Endothelial cell of hepatic sinusoid (primary cell): ENCODE results near the gene CNNM2.
"Not testable (repeated sequence)": the region's sequence is repeated elsewhere in the genome, so short reads cannot be mapped to it uniquely, and the experiment has no call there.

Source experiments
- in situ Hi-C: cut with HindIII; loops from 2 replicates; pipeline ENCODE4 v1.10.0; 2017; ENCODE audit warnings: low sequenced_read_pairs

CNNM2 gene

DNA sequence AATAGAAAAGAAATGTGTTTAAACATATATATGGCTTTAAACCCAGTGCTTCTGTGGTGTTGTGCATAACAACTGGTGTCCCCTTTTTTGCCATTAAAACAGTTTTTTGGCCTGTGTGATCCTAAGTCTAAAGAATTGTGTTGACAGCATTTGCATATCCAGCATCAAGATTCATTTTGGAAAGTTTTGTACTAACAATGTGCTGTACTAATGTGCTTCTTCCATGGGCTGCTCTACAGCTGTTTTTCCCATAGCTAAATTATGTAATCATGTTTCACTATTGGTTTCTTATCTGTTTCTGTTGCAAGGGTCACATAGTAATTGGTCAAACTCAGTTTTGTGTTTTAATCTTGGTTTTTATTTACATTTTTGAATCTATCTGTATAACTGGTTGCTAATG lies 5.5 kb downstream of the CNNM2 start:
- in situ Hi-C loops = no loop called here

DNA sequence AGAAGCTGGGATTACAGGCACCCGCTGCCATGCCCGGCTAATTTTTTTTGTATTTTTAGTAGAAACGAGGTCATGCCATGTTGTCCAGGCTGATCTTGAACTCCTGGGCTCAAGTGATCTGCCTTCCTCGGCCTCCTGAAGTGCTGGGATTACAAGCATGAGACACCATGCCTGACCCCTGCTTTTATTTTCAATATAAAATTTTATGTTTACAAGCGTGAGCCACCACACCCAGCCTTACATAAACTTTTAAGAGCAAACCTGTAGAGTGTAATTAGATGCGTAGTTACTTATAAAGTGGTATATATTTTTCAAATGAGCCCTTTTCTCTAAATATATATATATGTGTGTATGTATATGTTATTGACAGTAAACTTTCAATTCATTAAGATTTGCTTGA lies 8.7 kb downstream of the CNNM2 start:
- in situ Hi-C loops = loop anchor here (5.0 kb wide), 1 partner anchor 105 kb away; no protein-coding TSS in a partner anchor

DNA sequence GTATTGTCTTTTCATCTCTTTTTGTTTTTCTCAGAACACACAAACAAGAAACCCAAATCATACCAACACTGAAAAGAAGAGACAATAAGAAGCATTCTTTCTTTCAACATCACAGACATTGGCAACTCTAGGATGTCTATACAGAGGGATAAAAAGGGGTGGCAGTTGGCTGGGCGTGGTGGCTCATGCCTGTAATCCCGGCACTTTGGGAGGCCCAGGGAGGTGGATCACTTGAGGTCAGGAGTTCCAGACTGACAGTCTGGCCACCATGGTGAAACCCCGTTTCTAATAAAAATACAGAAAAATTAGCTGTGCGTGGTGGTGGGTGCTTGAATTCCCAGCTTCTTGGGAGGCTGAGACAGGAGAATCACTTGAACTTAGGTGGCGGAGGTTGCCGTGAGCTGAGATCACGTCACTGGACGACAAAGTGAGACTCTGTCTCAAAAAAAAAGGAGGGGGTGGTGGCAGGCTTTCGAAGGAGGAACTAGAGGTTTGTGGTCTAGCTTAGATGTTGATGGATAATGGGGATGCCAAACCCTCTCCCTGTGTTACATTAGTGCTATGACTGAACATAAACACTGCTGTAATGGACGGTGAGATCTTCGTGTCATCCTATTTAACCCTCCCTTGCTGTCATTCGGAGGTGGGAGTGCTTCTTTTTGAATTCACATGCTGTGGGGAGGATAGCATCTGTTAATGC lies 9.4 kb downstream of the CNNM2 start:
- in situ Hi-C loops = loop anchor here (5.0 kb wide), 1 partner anchor 105 kb away; no protein-coding TSS in a partner anchor

DNA sequence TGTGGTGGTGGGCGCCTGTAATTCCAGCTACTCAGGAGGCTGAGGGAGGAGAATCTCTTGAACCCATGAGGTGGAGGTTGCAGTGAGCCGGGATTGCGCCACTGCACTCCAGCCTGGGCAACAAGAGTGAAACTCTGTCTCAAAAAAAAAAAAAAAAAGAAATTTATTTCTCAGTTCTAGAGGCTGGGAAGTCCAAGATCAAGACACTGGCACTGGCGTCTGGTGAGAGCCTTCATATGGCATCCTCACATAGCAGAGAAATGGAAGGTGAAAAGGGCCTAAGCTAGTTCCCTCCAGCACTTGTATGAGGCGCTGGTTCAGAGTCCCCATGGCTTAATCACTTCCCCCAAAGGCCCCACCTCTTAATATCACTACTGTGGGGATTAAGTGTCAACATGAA lies 10.3 kb downstream of the CNNM2 start:
- in situ Hi-C loops = loop anchor here (5.0 kb wide), 1 partner anchor 104 kb away; no protein-coding TSS in a partner anchor

DNA sequence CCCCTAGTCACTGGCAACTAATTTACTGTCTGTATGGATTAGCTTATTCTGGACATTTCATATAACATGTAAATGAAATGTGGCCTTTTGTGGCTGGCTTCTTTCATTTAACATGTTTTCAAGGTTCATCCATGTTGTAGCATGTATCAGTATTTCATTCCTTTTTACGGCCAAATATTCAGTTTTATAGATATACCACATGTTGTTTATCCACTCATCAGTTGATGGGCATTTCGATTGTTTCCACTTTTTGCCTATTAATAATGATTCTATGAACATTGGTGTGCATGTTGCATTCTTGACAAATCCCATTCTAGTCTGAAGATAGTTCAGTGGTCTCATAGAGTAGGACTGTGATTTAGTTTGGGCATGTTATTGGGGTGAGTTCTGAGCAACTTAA lies 12.6 kb downstream of the CNNM2 start:
- in situ Hi-C loops = no loop called here

DNA sequence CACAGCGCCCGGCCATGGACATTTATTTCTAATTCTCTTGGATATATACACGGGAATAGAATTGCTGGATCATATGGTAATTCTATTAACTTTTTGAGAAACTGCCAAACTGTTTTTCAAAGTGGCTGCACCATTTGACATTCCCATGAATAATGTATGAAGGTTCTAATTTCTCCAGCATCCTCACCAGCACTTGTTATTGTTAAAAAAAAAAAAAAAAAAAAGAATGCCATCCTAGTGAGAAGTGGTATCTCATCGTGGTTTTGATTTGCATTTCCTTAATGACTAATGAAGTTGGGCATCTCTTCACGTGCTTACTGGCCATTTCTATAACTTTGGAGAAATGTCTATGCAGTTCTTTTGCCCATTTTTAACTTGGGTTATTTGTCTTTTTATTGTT lies 13.5 kb downstream of the CNNM2 start:
- in situ Hi-C loops = no loop called here

DNA sequence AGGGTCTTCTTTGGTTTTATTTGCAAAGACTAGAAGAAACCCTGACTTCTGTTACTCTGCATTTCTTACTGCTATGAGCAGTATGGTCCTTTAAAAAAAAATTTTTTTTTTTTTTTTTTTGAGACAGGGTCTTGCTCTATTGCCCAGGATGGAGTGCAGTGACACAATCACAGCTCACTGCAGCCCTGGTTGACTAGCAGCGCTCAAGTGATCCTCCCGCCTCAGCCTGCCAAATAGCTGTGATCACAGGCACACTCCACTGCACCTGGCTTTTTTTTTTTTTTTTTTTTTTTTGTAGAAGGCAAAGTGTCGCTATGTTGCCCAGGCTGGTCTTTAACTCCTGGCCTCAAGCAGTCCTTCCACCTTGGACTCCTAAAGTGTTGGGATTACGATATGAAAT lies 17.4 kb downstream of the CNNM2 start:
- in situ Hi-C loops = no loop called here

DNA sequence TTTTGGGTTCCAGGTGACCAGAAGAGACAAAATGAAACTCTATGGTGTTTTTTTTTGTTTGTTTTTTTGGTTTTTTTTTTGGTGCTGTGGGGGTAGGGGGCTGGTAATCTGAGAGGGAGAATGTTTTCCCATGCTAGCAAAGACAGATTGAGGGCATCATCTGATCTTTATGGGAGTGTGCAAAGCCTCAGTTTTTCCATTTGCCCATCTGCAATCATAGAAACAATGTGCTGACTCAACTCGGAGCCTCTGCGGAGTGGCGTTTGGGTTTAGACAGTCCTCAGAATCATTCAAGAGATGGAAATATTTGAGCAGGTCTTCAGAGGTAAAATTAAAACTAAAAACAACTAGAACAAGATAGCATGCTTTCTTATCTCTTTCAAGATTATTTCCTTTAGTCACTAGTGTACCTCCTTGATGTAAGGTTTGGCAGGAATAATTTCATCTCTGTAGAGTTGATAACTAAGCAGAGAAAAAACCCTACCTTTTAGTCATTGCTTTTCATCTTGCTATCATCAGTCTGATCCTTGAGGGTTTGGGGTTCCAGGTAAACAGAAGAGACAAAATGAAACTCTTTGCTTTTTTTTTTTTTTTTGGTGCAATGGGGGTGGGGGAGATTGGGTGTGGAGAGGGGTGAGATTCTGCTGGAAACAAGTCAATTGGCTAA lies 18.0 kb downstream of the CNNM2 start:
- in situ Hi-C loops = no loop called here

DNA sequence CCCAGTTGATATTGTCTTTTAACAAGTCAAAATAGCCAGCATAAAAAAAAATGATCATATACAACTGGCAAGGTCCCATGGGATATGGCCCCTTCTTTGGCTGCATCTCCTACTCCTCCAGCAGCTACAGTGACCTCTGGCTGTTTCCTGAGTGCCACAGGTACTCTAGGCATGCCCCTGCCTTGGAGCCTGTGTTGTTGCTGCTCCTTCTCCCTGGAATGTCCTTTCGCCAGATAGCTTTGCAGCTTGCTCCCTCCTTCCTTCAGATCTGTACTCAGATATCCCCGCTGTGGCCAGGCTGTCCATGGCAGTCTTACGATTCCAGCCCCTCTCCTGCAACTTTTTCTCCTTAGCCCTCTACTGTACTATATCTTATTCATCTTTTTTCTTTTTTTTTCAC lies 23.3 kb downstream of the CNNM2 start:
- in situ Hi-C loops = no loop called here

DNA sequence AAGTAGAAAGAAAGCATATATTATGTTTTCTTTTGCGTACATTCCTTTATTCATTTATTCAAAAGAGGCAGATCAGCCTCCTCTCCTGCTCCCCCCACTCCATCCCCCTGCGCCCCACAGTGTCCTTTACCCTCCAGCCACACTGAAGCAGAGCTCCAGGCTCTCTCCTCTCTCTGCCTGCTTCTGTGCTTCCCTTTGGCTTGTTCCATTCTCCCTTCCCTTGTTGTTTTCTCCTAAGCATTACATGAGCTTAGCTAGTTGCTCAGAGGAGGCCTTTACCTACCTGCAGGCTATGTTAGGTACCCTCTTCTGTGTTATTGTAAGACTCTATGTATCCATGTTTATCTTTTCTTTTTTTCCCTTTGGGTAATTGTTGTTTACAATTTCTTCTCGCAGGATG lies 27.4 kb downstream of the CNNM2 start:
- in situ Hi-C loops = no loop called here

DNA sequence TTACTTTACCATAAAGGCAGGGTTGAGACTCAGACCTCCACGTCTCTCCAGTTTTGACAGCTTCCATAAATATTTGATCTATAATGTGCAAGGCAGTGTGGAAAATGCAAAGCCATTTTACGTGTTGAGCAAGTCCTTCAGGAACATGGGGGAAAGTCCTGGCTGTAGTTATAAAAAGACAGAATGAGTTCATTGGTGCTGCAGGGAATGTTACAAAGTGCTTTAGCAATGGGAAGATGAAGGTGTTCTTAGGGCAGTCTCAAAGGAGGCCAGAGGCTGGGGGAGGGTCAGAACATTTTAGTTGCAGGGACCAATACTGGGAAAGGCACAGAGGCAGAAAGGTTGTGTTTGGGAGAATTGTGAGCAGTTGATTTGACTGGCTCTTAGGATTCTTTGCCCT lies 27.9 kb downstream of the CNNM2 start:
- in situ Hi-C loops = no loop called here

DNA sequence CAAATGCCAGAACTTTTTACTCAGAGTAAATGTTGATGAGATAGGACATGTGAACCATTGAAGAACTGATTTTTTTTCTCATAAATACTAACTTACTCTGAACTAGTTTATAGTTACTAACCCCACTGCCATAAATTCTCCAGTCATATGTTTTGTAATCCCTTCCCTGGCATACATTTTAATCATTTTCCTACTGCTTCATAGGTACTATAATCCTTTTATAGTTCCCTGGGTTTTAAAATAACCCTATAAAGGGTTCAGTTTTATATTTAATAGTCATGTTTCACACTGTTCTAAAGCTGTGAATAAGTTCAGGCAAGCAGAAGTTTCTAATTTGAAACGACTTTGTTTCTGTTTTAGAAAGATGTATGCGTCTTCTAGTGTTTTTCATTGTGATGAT lies 28.9 kb downstream of the CNNM2 start:
- in situ Hi-C loops = no loop called here

DNA sequence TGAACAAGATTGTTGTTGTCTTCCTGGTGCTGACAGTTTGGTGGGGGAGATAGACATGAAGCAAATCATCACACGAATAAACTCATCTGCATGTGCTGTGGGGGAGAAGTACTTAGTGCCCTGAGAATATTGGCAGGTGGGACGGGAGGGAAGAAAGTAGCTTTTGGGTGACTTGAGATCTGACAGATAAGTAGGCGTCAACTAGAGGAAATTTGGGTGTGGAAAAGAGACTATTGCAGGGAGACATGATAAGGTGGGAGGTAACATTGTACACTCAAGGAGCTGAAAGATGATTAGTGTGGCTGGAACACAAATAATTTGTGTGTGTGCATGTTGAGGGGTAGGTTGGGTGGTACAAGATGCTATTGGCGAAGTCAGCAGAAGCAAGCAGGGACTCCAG lies 30.1 kb downstream of the CNNM2 start:
- in situ Hi-C loops = no loop called here

DNA sequence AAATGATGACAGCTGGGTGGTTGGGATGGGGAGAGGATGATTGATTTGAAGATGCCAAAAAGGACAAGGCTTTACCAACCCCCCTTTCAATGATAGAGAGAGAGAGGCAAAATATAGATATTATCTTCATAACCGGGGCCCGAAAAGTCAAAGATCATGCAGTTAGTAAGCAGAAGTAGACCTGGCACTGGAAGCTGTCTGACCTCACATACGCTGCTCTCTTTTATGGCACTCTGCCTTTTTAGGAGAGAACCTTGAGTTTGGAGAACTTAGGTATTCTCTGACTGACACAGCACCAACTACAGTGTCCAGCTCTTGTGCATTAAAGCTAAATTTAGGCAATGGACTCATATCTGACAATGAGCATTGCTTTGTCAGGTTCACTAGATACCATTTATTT lies 30.7 kb downstream of the CNNM2 start:
- in situ Hi-C loops = no loop called here

DNA sequence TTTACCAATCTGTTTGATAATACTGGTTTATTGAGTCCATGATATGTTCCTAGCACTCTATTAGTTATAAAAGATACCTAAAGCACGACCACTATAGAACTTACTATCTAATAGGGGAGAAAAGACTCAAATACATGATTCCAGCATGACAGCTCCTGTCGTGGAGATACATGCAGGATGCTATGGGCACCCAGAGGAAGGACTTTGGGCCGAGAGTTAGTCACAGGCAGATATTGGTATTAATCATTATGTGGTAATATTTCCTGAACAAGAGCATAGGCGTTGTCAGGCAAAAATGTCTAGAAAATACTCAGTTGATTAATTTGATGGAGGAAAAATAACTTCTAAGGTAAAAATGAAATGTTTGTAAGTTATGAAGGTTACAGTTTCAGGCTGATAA lies 31.8 kb downstream of the CNNM2 start:
- in situ Hi-C loops = no loop called here

DNA sequence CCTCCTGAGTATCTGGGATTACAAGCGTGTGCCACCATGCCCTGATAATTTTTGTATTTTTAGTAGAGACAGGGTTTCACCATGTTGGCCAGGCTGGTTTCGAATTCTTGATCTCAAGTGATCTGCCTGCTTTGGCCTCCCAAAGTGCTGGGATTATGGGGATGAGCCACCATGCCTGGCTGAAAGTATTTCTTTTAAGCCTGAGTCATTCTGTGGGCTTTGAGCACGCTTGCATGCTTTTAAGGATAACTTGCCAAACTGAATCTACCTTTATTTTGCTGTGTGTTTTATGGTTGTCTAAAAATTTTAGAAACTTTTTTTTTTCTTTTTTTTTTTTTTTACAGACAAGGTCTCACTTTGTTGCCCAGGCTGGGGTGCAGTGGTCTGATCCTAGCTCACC lies 33.2 kb downstream of the CNNM2 start:
- in situ Hi-C loops = no loop called here

DNA sequence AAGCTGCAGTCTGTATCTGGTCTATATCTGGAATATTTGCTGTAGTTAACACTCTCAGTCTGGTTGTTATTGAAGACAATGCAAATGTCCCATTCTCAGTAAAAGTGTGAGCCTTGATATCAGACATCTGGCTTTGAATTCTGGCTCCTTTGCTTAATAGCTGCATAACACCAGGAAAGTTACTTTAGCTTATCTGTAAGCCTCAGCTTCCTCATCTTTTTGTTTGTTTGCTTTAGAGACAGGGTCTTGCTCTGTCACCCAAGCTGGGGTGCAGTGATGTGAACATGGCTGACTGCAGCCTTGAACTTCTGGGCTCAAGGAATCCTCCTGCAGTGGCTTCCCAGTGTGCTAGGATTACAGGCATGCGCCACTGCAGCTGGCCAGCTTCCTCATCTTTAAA lies 41.3 kb downstream of the CNNM2 start:
- in situ Hi-C loops = no loop called here

DNA sequence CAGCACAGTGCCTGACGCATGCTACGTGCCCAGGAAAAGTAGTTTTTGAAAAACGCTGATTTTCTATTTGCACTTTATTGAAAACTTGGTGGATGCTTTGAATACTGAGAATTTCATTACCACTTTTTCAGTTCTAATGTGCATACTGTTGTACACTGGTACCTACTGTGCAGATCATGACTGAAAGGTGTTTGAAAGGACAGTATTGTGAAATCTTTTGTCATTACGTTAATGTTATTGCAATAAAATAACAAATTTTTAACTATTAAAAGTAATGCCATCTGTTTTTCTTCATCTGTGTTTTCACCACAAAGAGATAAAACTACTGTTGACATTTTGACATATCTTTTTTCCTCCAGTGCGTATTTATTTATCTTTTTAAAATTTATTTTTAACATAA lies 42.1 kb downstream of the CNNM2 start:
- in situ Hi-C loops = no loop called here

DNA sequence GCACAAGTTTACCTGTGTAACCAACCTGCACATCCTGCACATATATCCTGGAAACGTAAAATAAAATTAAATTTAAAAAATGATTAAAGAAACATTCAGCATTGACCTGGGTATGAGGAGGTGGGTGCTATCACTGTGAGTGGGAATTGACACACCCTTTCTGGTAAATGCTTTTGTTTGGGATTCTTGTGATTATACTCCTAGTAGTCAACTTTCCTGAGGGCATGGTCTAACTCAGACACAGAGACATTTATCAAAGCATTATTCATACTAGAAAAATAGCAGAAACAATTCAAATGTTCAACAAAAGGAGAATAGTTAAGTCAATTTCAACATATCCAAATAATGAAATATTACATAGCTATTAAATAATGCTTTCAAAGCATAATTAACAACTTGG lies 44.2 kb downstream of the CNNM2 start:
- in situ Hi-C loops = no loop called here

DNA sequence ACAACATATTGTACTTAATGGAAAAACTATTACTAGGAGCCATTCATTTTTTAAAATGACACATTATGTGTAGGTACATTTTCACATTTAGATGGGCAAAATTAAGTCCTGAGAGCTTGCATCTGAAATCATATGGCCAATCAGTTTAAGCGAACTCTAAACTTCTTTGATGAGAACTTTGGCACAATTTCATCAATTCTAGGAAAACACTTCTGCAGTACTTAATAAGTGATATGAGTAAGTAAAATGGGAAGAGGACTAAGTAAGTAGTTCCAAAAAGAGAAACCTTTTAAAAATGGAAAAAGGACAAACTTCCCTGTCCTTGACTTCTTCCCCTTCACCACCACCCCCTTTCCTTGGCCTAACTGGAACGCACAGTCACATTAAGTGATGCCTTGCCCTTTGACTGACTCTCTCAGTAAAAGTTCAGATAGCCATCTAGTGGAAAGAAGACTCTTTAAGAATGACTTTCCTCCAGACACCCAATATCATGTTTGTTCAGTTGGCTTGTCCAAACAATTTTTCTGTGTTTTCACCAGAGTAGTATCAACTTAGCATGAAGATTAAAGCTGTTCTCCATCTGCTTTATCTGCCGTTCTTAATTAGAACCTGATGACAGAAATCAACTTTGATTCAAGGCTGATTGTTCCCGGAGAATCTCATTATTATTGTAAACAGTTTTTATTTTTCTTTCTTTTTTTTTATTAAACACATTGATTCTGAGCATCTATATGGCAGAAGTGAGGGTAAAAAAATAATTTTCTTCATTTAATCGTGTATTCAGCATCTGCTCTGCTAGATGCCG lies 45.1 kb downstream of the CNNM2 start:
- in situ Hi-C loops = no loop called here

DNA sequence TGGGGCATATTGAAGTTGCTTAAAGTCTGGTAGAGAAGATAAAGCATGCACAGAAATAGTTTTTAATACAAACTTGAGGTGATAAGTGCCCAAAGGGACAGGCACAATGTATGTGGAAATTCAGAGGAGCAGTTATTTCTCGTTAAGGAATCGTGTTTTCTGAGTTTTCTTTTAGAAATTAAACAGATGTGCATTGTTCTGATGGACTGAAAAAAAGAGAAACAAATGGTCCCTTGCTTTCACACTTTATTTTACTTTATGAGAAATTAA lies 45.6 kb downstream of the CNNM2 start:
- in situ Hi-C loops = no loop called here

DNA sequence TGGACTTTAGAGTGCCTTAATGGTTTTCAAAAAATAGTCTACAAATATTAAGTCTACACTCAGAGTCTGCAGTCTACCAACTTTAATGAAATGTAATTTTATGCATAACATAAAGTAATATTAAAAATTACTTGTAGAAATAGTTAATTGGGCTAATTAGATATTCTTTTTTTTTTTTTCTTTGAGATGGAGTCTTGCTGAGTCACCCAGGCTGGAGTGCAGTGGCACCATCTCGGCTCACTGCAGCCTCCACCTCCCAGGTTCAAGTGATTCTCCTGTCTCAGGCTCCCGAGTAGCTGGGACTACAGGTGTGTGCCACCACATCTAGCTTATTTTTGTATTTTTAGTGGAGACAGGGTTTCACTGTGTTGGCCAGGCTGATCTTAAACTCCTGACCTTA lies 46.0 kb downstream of the CNNM2 start:
- in situ Hi-C loops = not testable (repeated sequence)
